Smooth muscle cell of the brain vasculature (primary cell): ENCODE measurements around the gene RPTOR.

Experiments
- DNase-seq: peaks from one replicate; pipeline ENCODE4 v3.0.0-alpha.2; 2012; ENCODE audit warnings: low read depth, low spot score

RPTOR gene

GRCh38 chr17:80942423-80943345 lies 398.0 kb downstream of the RPTOR start:
- DNase-seq = no peak

- no peak for DNase-seq
Measured at GRCh38 chr17:80943346-80944145, 398.9 kb downstream of the RPTOR start.

- no peak for DNase-seq
Measured at GRCh38 chr17:80944326-80944725, 399.7 kb downstream of the RPTOR start.

GRCh38 chr17:80945736-80946135 lies 401.1 kb downstream of the RPTOR start:
- no peak for DNase-seq

GRCh38 chr17:80946449-80946848 lies 401.8 kb downstream of the RPTOR start:
- no peak for DNase-seq

- no peak for DNase-seq
Measured at GRCh38 chr17:80947200-80947940, 402.7 kb downstream of the RPTOR start.

GRCh38 chr17:80948019-80948975 lies 403.7 kb downstream of the RPTOR start:
- no peak for DNase-seq

GRCh38 chr17:80948976-80949450 lies 404.4 kb downstream of the RPTOR start:
- DNase-seq = no peak

- no peak for DNase-seq
Measured at GRCh38 chr17:80949451-80950421, 405.1 kb downstream of the RPTOR start.

- DNase-seq = no peak
Measured at GRCh38 chr17:80950466-80951120, 406.0 kb downstream of the RPTOR start.

GRCh38 chr17:80951121-80952090 lies 406.8 kb downstream of the RPTOR start:
- DNase-seq = no peak

- no peak for DNase-seq
Measured at GRCh38 chr17:80952291-80952690, 407.7 kb downstream of the RPTOR start.

- DNase-seq = no peak
Measured at GRCh38 chr17:80953471-80954315, 409.1 kb downstream of the RPTOR start.

GRCh38 chr17:80955078-80955477 lies 410.4 kb downstream of the RPTOR start:
- DNase-seq = no peak

- DNase-seq = no peak
Measured at GRCh38 chr17:80955671-80956280, 411.1 kb downstream of the RPTOR start.
